ENCODE measurements around the gene LGI4.

GRCh38 chr19:35142606-35143230, 7.9 kb upstream of the LGI4 start:
- peak in 1 of 3 experiments; percentile 85 for TF ChIP-seq CTCF (IDR thresholded peaks at IDR 0.05)
- no peak for TF ChIP-seq POLR2A (IDR thresholded peaks at IDR 0.05)

All from vagina (tissue), 2 donors.